GM12872 (cell line): ENCODE data around the gene SPATA24.

Experiments
- CTCF ChIP-seq: IDR thresholded peaks from 3 replicates; pipeline ENCODE4 v1.5.1; 2011; ENCODE audit warnings: low read depth, mild to moderate bottlenecking, low read length, moderate library complexity; ENCODE audit not compliant: insufficient read depth

The SPATA24 gene

GRCh38 chr5:139381837-139382761, 21.8 kb downstream of the SPATA24 start:
- no peak for TF ChIP-seq CTCF

- TF ChIP-seq CTCF, result no peak
Observed at GRCh38 chr5:139379626-139380449, 24.1 kb downstream of the SPATA24 start.

- no peak for TF ChIP-seq CTCF
Observed at GRCh38 chr5:139378941-139379361, 24.9 kb downstream of the SPATA24 start.

GRCh38 chr5:139378101-139378825, 25.6 kb downstream of the SPATA24 start:
- TF ChIP-seq CTCF, result no peak

GRCh38 chr5:139377226-139377625, 26.7 kb downstream of the SPATA24 start:
- no peak for TF ChIP-seq CTCF

GRCh38 chr5:139376364-139376763, 27.5 kb downstream of the SPATA24 start:
- no peak for TF ChIP-seq CTCF

GRCh38 chr5:139374909-139375308, 29.0 kb downstream of the SPATA24 start:
- TF ChIP-seq CTCF, result no peak
